ENCODE results near the gene MDGA2.
"Not testable (repeated sequence)": the region's sequence is repeated elsewhere in the genome, so short reads cannot be mapped to it uniquely, and the experiment has no call there.

The MDGA2 gene

DNA sequence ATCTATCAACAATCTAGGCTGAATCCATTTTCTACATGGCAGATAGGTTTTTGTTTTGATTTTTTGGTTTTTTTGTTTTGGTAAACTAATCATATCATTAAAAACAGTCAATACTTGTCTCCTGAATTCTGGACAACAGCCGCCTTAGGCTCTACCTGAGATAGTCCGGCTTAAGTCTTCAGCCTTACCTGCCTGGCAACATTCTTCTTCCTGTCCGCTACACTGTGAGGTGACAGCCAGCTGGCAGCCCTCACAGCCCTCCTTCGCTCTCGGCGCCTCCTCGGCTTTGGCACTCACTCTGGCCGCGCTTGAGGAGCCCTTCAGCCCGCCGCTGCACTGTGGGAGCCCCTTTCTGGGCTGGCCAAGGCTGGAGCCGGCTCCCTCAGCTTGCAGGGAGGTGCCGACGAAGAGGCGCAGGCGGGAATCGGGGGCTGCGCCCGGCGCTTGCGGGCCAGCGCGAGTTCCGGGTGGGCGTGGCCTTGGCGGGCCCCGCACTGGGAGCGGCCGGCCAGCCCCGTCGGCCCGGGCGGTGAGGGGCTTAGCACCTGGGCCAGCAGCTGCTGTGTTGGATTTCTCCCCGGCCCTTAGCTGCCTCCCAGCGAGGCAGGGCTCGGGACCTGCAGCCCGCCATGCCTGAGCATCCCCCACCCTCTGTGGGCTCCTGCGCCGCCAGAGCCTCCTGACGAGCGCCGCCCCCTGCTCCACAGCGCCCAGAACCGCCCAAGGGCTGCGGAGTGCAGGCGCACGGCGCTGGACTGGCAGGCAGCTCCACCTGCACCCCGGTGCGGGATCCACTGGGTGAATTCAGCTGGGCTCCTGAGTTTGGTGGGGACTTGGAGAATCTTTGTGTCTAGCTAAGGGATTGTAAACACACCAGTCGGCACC is 49.0 kb downstream of the MDGA2 start:
- H3K4me3 ChIP-seq (ENCODE audit: low read depth, low read length) = no peak overlapping the region
- TF ChIP-seq, protein P1, sequence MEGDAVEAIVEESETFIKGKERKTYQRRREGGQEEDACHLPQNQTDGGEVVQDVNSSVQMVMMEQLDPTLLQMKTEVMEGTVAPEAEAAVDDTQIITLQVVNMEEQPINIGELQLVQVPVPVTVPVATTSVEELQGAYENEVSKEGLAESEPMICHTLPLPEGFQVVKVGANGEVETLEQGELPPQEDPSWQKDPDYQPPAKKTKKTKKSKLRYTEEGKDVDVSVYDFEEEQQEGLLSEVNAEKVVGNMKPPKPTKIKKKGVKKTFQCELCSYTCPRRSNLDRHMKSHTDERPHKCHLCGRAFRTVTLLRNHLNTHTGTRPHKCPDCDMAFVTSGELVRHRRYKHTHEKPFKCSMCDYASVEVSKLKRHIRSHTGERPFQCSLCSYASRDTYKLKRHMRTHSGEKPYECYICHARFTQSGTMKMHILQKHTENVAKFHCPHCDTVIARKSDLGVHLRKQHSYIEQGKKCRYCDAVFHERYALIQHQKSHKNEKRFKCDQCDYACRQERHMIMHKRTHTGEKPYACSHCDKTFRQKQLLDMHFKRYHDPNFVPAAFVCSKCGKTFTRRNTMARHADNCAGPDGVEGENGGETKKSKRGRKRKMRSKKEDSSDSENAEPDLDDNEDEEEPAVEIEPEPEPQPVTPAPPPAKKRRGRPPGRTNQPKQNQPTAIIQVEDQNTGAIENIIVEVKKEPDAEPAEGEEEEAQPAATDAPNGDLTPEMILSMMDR (conservative IDR thresholded peaks at IDR 0.05; ENCODE audit: low read depth, low read length) = no peak
- no peak for DNase-seq (ENCODE audit: low read depth)

DNA sequence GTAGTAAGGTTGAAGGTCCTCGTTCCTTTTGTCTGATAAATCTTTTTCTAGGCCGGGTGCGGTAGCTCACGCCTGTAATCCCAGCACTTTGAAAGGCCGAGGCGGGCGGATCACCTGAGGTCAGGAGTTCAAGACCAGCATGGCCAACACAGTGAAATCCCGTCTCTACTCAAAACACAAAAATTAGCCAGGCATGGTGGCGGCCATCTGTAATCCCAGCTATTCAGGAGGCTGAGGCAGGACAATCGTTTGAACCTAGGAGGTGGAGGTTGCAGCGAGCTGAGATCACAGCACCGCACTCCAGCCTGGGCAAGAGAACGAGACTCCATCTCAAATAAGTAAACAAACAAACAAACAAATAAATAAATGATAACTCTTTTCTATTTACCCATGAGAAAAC is 51.3 kb downstream of the MDGA2 start:
- H3K4me3 ChIP-seq (ENCODE audit: low read depth, low read length); DNase-seq (ENCODE audit: low read depth): not testable (repeated sequence)

DNA sequence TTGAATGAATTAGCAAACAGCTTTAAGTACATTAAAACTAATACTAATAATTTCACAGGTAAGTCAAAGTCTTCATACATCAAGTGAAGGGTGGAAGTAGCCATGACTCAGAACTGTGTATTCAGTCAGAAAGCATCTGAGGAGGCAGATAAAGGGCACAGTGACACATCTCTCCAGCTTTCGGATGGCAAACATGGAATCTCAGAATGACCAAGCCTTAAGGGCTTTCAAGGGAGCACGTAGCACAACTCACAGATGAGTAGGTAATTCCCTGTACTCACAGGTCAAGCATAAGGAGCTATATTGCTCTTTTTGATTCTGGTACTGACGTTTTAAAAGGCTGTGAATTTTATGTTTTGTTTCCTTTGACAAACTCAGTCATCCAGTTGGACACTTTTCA is 56.0 kb downstream of the MDGA2 start:
- no peak for DNase-seq (ENCODE audit: low read depth)
- TF ChIP-seq, protein P1 (conservative IDR thresholded peaks at IDR 0.05; ENCODE audit: low read depth, low read length) = no peak
- no peak overlapping the region for H3K4me3 ChIP-seq (ENCODE audit: low read depth, low read length)

DNA sequence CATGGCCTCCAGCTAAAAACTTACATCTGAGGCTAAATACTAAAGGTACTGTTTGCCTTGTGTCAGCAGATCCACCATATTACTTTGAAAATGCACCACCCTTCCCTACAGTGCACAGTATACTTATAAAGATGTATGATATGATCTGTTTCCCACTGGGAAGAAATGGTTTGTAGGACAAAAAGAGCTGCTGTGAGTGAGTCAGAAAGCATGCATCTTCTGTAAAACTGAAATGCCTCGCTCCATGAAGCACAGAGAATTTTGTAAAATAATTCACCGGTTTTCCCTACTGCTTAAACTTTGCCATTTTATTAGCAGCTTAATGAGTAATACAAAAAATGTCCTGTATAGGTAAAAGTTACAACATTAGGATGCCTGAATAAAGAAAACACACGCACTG is 68.8 kb downstream of the MDGA2 start:
- TF ChIP-seq, protein P1 (conservative IDR thresholded peaks at IDR 0.05; ENCODE audit: low read depth, low read length) = no peak
- no peak overlapping the region for H3K4me3 ChIP-seq (ENCODE audit: low read depth, low read length)
- DNase-seq (ENCODE audit: low read depth) = no peak

DNA sequence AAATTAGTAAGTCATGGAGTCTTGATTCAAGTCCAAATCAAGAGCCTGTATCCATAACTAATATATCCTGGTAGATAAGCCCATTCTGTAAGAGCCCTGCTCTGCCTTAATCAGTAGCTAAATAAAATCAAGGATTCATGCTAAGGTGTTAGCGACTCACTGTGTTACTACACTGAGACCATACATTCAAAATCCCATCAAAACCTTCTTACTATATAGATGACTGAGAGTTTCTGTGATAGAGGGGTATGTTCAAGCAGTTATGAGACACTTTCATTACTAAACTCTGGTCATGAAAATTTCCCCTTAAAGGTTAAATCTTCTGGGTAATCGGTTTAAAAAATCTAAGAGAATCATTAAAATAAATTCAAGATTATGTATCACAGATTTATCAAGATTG is 78.5 kb downstream of the MDGA2 start:
- no peak for DNase-seq (ENCODE audit: low read depth)
- H3K4me3 ChIP-seq (ENCODE audit: low read depth, low read length) = no peak overlapping the region
- TF ChIP-seq, protein P1 (conservative IDR thresholded peaks at IDR 0.05; ENCODE audit: low read depth, low read length) = no peak

DNA sequence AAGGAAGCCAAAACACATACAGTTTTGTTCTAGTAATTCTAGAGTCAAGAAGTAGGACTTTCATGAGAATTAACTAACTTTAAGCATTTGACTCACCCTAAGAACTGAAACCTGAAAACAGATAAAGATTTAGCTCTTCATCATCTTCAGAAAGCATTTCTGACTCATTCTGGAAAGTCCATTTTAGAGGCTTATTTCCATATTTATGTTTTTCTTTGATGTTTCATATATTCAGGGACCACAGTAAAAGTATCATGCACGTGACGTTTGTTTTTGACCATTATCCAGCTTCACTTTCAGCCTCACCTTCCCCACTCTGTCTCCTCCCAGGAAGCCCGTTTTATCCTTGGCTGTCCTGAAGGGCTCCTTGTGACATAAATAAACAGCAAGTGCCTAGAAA is 79.2 kb downstream of the MDGA2 start:
- DNase-seq (ENCODE audit: low read depth) = no peak
- TF ChIP-seq, protein P1 (conservative IDR thresholded peaks at IDR 0.05; ENCODE audit: low read depth, low read length) = no peak
- H3K4me3 ChIP-seq (ENCODE audit: low read depth, low read length) = no peak overlapping the region

DNA sequence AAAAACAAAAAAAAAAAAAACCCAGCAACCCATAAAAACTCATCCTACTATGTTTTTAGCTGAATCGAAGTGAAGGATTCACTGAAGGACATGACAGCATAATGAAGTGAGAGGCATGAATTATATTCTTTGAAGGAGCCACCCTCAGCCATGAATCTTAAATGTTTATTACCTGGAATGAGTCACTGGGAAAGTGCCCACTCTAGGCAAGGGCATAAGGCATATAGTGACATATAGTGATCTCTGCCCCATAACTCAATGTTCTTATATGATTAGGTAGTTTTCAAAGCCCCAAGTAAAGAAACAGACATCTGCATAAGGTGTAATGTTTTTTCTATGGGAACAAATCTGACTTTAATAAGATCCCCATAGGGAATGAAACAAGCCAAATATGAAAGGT is 79.9 kb downstream of the MDGA2 start:
- TF ChIP-seq, protein P1 (conservative IDR thresholded peaks at IDR 0.05; ENCODE audit: low read depth, low read length) = no peak
- H3K4me3 ChIP-seq (ENCODE audit: low read depth, low read length) = no peak overlapping the region
- no peak for DNase-seq (ENCODE audit: low read depth)
